Liver (tissue), 3 donors: ENCODE results near the gene HLA-DRB1.

Experiments
- ATF3 ChIP-seq: IDR thresholded peaks from 2 replicates; pipeline ENCODE4 v1.6.1; 2016; ENCODE audit warnings: antibody characterized with exemption
- CTCF ChIP-seq: fragments of 150-350 bp; IDR thresholded peaks from 2 replicates; pipeline ENCODE4 v1.5.1; 2017; ENCODE audit warnings: improper control_type of control experiment, low read depth, low read length; ENCODE audit not compliant: missing input control
- GABPA ChIP-seq, 2 donors: IDR thresholded peaks in 1 of 2; conservative IDR thresholded peaks in 1 of 2; 2 replicates each; pipeline ENCODE4 v1.6.1; 2016; ENCODE audit warnings: antibody characterized with exemption in 2 of 2, mild to moderate bottlenecking in 1 of 2, moderate library complexity in 1 of 2
- HNF4A ChIP-seq, 2 donors: conservative IDR thresholded peaks; 2 replicates each; pipeline ENCODE4 v1.6.1; 2016; ENCODE audit warnings: antibody characterized with exemption in 2 of 2, mild to moderate bottlenecking in 2 of 2
- HNF4G ChIP-seq: IDR thresholded peaks from 2 replicates; pipeline ENCODE4 v1.6.1; 2016; ENCODE audit warnings: antibody characterized with exemption
- MAX ChIP-seq: IDR thresholded peaks from 2 replicates; pipeline ENCODE4 v1.6.1; 2016; ENCODE audit warnings: antibody characterized with exemption
- RAD21 ChIP-seq, 2 donors: IDR thresholded peaks; 2 replicates each; pipeline ENCODE4 v1.6.1; 2016; ENCODE audit warnings: antibody characterized with exemption in 2 of 2, mild to moderate bottlenecking in 2 of 2
- REST ChIP-seq: IDR thresholded peaks from 2 replicates; pipeline ENCODE4 v1.6.1; 2016; ENCODE audit warnings: antibody characterized with exemption, mild to moderate bottlenecking
- SP1 ChIP-seq: IDR thresholded peaks from 2 replicates; pipeline ENCODE4 v1.6.1; 2018; ENCODE audit warnings: antibody characterized with exemption, mild to moderate bottlenecking
- TAF1 ChIP-seq: conservative IDR thresholded peaks from 2 replicates; pipeline ENCODE4 v1.6.1; 2016; ENCODE audit warnings: antibody characterized with exemption, mild to moderate bottlenecking
- YY1 ChIP-seq: IDR thresholded peaks from 2 replicates; pipeline ENCODE4 v1.6.1; 2016; ENCODE audit warnings: antibody characterized with exemption, mild to moderate bottlenecking
- TF ChIP-seq, protein P1 (sequence below): IDR thresholded peaks from 2 replicates; pipeline ENCODE4 v1.6.1; 2016; ENCODE audit warnings: antibody characterized with exemption
- donor health status: healthy.
- donor health status: healthy.

- TF ChIP-seq SP1 (no peak), MAX (no peak), CTCF (no peak), REST (no peak), ATF3 (no peak), TAF1 (no peak), RAD21 (IDR thresholded peaks at IDR 0.05) (no peak), GABPA (IDR thresholded peaks at IDR 0.05 in 1 of 2, conservative IDR thresholded peaks at IDR 0.05 in 1 of 2) (no peak), YY1 (no peak), HNF4A (conservative IDR thresholded peaks at IDR 0.05) (no peak), HNF4G (no peak)
- TF ChIP-seq, protein P1, sequence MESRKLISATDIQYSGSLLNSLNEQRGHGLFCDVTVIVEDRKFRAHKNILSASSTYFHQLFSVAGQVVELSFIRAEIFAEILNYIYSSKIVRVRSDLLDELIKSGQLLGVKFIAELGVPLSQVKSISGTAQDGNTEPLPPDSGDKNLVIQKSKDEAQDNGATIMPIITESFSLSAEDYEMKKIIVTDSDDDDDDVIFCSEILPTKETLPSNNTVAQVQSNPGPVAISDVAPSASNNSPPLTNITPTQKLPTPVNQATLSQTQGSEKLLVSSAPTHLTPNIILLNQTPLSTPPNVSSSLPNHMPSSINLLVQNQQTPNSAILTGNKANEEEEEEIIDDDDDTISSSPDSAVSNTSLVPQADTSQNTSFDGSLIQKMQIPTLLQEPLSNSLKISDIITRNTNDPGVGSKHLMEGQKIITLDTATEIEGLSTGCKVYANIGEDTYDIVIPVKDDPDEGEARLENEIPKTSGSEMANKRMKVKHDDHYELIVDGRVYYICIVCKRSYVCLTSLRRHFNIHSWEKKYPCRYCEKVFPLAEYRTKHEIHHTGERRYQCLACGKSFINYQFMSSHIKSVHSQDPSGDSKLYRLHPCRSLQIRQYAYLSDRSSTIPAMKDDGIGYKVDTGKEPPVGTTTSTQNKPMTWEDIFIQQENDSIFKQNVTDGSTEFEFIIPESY: no peak
These were observed 18.3 kb upstream of the HLA-DRB1 start for GRCh38 chr6:32607988-32608298.
